GM10266 (cell line): ENCODE data around the gene EEF1G.

Experiments
- DNase-seq: peaks from one replicate; pipeline ENCODE4 v3.0.0; 2012; ENCODE audit errors: extremely low spot score
- CTCF ChIP-seq: IDR thresholded peaks from 2 replicates; pipeline ENCODE4 v1.5.1; 2012; ENCODE audit warnings: mild to moderate bottlenecking, low read depth; ENCODE audit not compliant: control insufficient read depth, insufficient read depth; ENCODE audit errors: missing control alignments

EEF1G gene

DNA sequence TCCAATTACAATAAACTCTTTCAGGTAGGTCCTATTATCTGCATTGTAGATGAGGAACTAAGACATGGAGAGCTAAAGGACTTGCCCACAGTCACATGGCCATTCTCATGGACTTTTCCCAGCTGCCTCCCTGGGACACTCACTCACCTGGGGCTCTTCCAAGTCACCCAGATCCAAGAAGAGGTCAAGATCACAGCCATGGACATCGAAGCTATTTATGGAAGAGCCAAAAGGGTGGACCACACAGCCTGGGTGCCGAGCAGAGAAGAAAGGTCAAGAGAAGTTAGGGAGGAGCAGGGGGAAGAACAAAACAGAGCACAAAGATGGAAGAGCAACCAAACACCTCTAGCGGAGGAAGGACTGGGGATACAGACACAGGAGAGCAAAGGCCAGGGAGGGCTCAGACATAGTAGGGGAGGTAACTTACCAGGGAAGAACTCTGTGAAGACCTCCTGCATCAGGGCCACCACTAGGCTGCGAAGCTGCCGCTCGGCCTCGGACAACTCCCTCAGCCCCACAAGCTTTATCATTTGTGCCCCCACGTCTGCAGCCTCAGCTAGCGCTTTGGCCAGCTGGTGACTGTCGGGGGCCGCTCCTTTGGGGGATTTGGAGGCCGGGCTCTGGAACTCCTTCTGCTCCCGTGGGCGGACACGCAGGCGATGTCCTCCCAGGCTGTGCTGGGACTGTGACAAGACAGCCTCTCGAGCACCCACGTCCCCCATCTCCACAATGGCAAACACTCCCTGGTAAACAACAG is 7.4 kb upstream of the EEF1G start:
- no peak for DNase-seq
- TF ChIP-seq CTCF: no peak

- no peak for TF ChIP-seq CTCF
- no peak for DNase-seq
Measured at GRCh38 chr11:62579252-62579651, 5.6 kb upstream of the EEF1G start.

- TF ChIP-seq CTCF: no peak
- DNase-seq: no peak
Measured at GRCh38 chr11:62578541-62578940, 4.8 kb upstream of the EEF1G start.

GRCh38 chr11:62577046-62577714 is 3.5 kb upstream of the EEF1G start:
- no peak for TF ChIP-seq CTCF
- no peak for DNase-seq

- no peak for DNase-seq
- TF ChIP-seq CTCF: no peak
Measured at GRCh38 chr11:62575837-62576236, 2.1 kb upstream of the EEF1G start.

GRCh38 chr11:62575156-62575555 is 1.5 kb upstream of the EEF1G start:
- DNase-seq: no peak
- TF ChIP-seq CTCF: no peak
